Limb (tissue), 2 donors: ENCODE measurements around the gene DNAJB11.
"Not testable (repeated sequence)": the region's sequence is repeated elsewhere in the genome, so short reads cannot be mapped to it uniquely, and the experiment has no call there.

Source experiments
- DNase-seq, 2 donors: peaks; one replicate each; pipeline ENCODE4 v3.0.0-alpha.2; 2016; ENCODE audit errors: extremely low spot score in 2 of 2

DNAJB11 gene

GRCh38 chr3:186551387-186551786, 19.1 kb upstream of the DNAJB11 start:
- DNase-seq: no peak

- no peak for DNase-seq
Observed at GRCh38 chr3:186552408-186553031, 18.0 kb upstream of the DNAJB11 start.

DNA sequence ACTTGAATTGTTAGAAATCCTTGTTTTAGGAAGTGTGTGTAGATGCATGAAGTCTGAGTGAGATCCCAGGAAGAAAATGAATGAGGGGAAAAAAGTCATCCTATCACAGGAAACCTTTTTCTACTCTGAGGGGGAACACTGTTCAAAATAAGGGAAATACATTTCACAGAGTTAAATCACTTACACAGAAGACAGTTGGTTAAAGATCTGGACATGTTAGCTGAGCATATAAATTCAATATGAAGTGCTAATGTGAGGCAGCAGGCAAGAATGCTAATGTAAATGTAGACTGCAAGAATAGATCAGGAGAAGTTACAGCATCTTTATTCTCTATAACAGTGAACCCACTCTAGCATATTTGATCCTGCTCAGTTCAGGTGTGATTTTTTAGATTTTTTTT, 5.9 kb upstream of the DNAJB11 start:
- DNase-seq: no peak

- DNase-seq: no peak
Observed at GRCh38 chr3:186566772-186567071, 3.8 kb upstream of the DNAJB11 start.

DNA sequence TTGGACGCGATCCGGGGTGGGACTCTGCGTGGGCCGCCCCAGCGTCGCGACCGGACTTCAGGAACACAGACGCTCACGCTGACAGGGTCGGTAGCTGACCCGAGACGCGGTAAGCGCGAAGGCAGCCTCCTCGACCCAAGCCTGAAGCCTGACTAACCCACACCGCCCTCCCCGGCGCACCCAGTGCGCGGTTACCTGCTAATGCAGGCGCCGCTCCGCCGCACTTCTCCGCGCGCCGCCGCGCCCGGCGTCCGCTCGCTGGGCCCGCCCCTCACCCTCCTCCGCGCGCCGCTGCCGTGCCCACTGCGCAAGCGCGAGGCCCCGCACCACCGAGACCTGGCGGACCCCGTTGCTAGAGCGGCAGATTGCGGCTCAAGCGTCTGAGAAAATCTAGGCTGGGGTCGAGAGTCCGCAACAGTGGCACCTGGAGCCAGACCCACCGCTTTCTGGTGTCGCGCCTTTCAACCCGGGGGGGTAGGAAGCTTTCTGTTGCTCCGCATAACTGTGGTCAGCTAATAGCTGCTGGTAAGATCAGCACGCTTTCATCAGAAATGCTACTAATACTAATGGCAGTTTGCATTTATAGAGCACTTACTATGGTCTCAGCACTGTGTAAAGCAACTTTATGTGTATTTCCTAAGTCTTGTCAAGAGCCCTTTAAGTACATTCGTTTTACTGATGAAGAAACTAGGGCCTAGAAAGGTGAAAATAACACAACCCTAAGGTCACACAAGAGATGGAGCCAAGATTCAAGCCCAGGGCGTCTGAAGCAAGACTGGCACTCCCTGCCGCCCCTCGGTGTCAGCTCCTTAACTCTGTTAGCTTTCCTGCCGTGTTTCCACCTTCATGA, 3.2 kb upstream of the DNAJB11 start, which contains the start of gene TBCCD1:
Gene TBCCD1 (minus strand): TSS at position 268 of the 850 bp plus-strand sequence. CDS start 3,010 bp downstream, outside the sequence.
- DNase-seq: peak; percentile 92 to 99

DNA sequence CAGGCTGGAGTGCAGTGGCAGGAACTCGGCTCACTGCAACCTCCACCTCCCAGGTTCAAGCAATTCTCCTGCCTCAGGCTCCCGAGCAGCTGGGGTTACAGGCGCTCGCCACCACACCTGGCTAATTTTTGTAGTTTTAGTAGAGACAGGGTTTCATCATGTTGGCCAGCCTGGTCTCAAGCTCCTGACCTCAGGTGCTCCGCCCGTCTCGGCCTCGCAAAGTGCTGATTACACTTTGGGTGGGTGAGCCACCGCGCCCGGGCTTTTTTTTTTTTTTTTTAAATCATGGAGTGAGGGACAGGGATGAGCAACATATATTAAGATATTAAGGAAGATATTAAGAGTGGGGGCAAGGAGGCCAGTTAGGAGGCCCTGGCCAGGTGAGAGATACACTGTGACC, 1.2 kb upstream of the DNAJB11 start:
- DNase-seq: not testable (repeated sequence)

DNA sequence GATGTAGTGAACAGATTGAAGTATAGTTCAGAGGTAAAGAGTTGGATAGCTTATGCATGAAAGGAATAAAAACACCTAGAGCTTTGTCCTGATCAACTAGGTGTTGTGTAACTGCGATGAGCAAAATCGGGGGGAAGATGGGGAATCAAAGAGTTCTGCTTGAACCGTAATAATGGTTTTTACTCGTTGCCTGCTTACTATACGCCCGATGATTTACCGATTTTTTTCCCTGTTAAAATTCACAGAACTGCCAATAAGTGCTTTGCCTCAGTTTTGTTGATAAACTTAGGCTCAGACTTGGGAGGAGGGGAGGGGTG, 783 bp upstream of the DNAJB11 start:
- DNase-seq: no peak

DNA sequence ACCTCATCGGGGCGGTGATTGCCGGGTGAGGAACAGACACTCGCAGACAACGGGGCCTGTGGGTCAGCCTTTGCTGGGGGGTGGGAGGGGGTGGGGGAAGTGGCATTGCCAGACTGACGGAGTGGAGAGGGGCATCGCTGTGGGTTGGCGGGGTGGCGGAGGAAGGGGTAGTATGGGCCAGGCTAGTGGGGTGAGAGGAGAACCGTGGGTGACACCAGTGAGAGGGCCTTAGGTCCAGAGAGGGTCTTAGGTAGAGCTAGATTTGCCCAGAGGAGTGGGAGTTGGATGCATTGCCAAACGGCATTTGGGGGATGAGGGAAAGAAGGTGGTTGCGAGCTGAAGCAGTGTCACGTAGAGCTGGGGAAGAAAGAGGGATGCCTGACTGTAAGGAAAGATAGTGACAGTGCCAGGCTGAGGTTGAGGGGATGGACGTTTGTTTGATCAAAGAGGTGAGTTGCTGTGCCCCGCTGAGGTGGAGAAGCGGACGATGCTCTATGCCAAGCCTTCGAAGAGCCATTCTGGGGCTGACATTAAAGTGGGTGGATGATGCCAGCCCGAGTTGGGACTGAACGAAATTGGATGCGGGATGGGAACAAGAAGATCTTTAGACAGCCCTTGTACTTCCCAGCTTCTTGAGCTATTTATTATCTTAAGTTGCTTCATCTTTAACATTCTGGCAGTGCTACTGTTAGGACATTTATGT, 572 bp downstream of the DNAJB11 start:
- no peak for DNase-seq

- no peak for DNase-seq
Observed at GRCh38 chr3:186571644-186572013, 1.1 kb downstream of the DNAJB11 start.

GRCh38 chr3:186577521-186577920, 7.0 kb downstream of the DNAJB11 start:
- DNase-seq: no peak

DNA sequence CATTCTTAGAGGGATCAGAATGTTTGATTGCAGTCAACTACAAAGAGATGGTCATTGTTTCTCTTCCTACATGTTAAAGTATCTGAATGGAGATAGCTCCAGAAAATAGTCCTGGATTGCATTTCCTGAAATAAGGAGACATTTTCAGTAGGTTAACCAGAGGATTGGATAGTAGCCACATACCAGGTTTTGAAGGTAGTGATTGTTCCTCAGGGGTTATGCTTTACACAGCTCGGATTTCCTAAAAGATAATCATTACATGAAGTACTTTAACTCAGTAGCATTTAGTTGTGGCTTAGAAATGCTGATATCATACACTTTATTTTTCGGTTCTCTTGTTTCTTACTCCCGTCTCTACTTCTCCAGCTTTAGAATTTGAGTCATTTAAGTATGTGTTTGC, 10.3 kb downstream of the DNAJB11 start:
- no peak for DNase-seq

DNA sequence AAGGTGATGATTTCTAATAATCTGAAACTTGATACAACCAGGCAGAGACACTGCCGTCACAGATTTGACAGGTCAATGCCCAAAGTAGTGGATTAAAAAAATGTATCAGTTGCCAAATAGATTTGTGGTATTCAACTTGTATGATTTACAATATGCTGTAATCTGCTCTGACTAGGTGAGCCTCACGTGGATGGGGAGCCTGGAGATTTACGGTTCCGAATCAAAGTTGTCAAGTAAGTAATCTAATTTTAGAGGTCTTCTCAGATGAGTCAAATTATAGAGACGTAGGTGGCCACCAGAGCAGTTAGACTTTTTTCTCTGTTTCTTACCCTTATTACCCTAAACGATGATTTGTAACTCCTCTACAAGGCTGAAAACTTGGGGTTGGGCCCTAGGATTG, 12.0 kb downstream of the DNAJB11 start:
- DNase-seq: no peak

DNA sequence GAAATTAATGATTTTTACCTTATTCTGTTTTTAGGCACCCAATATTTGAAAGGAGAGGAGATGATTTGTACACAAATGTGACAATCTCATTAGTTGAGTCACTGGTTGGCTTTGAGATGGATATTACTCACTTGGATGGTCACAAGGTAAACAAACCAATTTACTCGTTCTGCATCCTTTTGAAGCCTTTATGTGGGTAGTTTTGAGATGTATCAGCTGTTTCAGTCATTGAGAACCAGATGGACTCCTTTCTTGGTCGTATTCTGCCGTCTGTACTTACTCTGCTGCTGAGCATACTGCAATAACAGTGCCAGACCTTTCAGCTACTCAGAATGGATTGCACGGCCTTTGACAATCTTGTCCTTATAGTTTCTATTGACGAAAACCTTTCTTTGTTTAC, 13.3 kb downstream of the DNAJB11 start:
- DNase-seq: no peak

GRCh38 chr3:186586245-186586644, 15.7 kb downstream of the DNAJB11 start:
- not testable (repeated sequence) for DNase-seq

- DNase-seq: no peak
Observed at GRCh38 chr3:186587183-186587582, 16.7 kb downstream of the DNAJB11 start.

- DNase-seq: no peak
Observed at GRCh38 chr3:186588632-186589031, 18.1 kb downstream of the DNAJB11 start.

- no peak for DNase-seq
Observed at GRCh38 chr3:186589121-186589520, 18.6 kb downstream of the DNAJB11 start.

DNA sequence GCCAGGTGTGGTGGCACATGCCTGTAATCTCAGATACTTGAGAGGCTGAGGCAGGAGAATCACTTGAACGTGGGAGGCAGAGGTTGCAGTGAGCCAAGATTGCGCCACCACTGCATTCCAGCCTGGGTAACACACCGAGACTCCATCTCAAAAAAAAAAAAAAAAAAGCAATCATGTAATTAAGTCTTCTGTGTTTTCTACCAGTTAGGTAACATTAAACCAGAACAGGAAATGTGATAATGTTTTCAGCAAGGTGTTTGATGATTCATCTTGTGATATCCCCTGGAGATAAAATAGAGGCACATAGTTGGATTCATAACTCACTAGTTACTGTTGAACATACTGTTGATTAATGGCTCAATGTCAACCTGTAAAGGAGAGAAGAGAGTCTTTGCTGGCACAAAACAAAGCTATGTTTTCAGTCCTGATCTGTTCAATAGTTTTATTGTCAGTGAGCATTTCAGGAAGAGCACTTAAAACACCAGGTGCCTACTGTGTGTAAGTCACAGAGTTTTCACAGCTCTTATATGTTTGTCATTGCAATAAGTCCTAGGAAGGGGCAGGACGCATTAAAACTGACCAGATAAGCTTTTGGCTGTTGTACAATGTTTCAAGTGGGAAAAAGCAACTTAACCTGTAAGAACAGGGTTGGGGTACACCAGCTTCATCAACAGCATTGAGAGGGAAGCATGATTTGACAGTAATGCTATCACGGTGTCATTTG, 19.5 kb downstream of the DNAJB11 start:
- no peak for DNase-seq

DNA sequence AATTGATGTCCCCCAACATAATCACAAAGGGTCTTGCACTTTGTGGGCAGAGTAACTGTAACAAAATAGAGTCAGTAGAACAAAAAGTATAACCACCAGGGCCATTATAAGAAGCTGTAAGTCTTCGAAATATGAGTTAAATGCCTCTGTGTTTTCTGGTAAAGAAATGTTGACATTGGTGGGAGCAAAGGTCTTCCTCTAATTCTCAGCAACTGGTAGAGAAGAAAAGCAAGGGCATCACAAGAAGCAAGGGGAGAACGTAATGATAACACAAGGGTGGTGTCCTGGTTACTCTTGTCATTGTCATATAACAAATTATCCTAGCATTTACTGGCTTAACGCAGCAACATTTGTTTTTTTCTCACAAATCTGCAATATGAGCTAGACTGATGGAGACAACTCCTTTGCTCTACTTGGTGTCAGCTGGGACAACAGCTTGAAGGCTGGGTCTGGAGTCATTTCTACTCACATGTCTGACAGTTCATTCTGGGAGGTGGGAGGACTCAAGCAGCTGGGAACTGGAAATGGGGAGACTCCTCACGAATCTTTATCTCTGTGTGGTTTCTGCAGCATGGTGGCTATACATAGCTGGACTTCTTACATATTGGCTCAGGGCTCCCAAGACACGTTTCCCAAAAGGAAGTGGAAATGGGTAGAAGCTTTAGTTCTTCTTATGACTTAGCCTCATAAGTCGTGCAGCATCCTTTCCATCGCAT, 20.2 kb downstream of the DNAJB11 start:
- no peak for DNase-seq

GRCh38 chr3:186592682-186593081, 22.2 kb downstream of the DNAJB11 start:
- DNase-seq: no peak

- DNase-seq: no peak
Observed at GRCh38 chr3:186593862-186594261, 23.3 kb downstream of the DNAJB11 start.
